Colonic mucosa (tissue), 4 donors: ENCODE results near the gene HAO1. TPM values are rescaled to one million over a fixed set of nuclear protein-coding genes. Genes with fewer than 3 reads are reported as not detected.

ENCODE experiments used
- DNase-seq: peaks from one replicate; pipeline ENCODE4 v3.0.0-alpha.2; 2020
- H3K27ac ChIP-seq: fragments of 200-600 bp; one replicate; pipeline ENCODE4 v1.8.0; 2021
- H3K27me3 ChIP-seq: fragments of 200-600 bp; one replicate; pipeline ENCODE4 v1.8.0; 2021
- H3K36me3 ChIP-seq: fragments of 200-600 bp; one replicate; pipeline ENCODE4 v1.8.0; 2021
- H3K4me1 ChIP-seq: fragments of 200-600 bp; one replicate; pipeline ENCODE4 v1.8.0; 2021; ENCODE audit warnings: mild to moderate bottlenecking
- H3K4me3 ChIP-seq: fragments of 200-600 bp; one replicate; pipeline ENCODE4 v1.8.0; 2021
- H3K9ac ChIP-seq, 2 donors: one replicate each; pipeline ENCODE4 v1.7.0; 2013; ENCODE audit warnings: control low read depth in 2 of 2, low read depth in 2 of 2, low read length in 2 of 2
- H3K9me3 ChIP-seq: fragments of 200-600 bp; one replicate; pipeline ENCODE4 v1.8.0; 2021
- CTCF ChIP-seq: fragments of 200-600 bp; IDR thresholded peaks from one replicate; pipeline ENCODE4 v1.8.0; 2022; ENCODE audit warnings: antibody characterized with exemption, mild to moderate bottlenecking
- intact Hi-C: fragments of 100-400 bp; cut with DNase I; formaldehyde crosslinking; loops from one replicate; pipeline ENCODE4 v1.14.1; 2022
- total RNA-seq, 2 donors: library from RNA; stranded (reverse); fragmentation: NEBNext Ultra II Directional in 1 of 2; extraction: Animal tissue kit (Norgen Biotek cat#: 25700) in 1 of 2; gene quantifications; one replicate each; pipeline ENCODE4 v1.2.1, GENCODE V29; 2021
- donor health status: healthy.
- donor health status: DM: no; HTN: no; CAD: no.
- donor health status: DM: no; HTN: no; CAD: no.

Gene HAO1
- total RNA-seq, 2 donors from 2014 or later = not detected

- H3K9ac ChIP-seq = no peak overlapping the region
- intact Hi-C loops = no loop called here
- no peaks in the 10 kb centered on the region for H3K36me3 ChIP-seq
- TF ChIP-seq CTCF = no peak
- H3K27me3 ChIP-seq = no peaks in the 10 kb centered on the region
- H3K9me3 ChIP-seq = no peaks in the 10 kb centered on the region
- no peak for DNase-seq
- H3K4me3 ChIP-seq = no peak overlapping the region
- H3K4me1 ChIP-seq = no peaks in the 10 kb centered on the region
- H3K27ac ChIP-seq = no peak overlapping the region
Observed at GRCh38 chr20:7883309-7883708, 56.9 kb downstream of the HAO1 start.

GRCh38 chr20:7882076-7882475 is 58.2 kb downstream of the HAO1 start:
- no peaks in the 10 kb centered on the region for H3K9me3 ChIP-seq
- H3K9ac ChIP-seq = no peak overlapping the region
- no peaks in the 10 kb centered on the region for H3K27me3 ChIP-seq
- intact Hi-C loops = no loop called here
- H3K4me3 ChIP-seq = no peak overlapping the region
- TF ChIP-seq CTCF = no peak
- no peaks in the 10 kb centered on the region for H3K4me1 ChIP-seq
- no peak for DNase-seq
- no peak overlapping the region for H3K27ac ChIP-seq
- H3K36me3 ChIP-seq = no peaks in the 10 kb centered on the region

GRCh38 chr20:7881551-7881950 is 58.7 kb downstream of the HAO1 start:
- Histone ChIP-seq H3K9me3 (no peaks in the 10 kb centered on the region), H3K9ac (no peak overlapping the region), H3K27ac (no peak overlapping the region), H3K4me3 (no peak overlapping the region), H3K36me3 (no peaks in the 10 kb centered on the region), H3K4me1 (no peaks in the 10 kb centered on the region), H3K27me3 (no peaks in the 10 kb centered on the region)
- DNase-seq = no peak
- intact Hi-C loops = no loop called here
- no peak for TF ChIP-seq CTCF

GRCh38 chr20:7879883-7880282 is 60.4 kb downstream of the HAO1 start:
- Histone ChIP-seq H3K27ac (no peak overlapping the region), H3K4me1 (no peaks in the 10 kb centered on the region), H3K4me3 (no peak overlapping the region), H3K9ac (no peak overlapping the region), H3K9me3 (no peaks in the 10 kb centered on the region), H3K27me3 (no peaks in the 10 kb centered on the region), H3K36me3 (no peaks in the 10 kb centered on the region)
- no peak for TF ChIP-seq CTCF
- intact Hi-C loops = no loop called here
- DNase-seq = no peak

- Histone ChIP-seq H3K4me3 (no peak overlapping the region), H3K4me1 (no peaks in the 10 kb centered on the region), H3K9ac (no peak overlapping the region), H3K27ac (no peak overlapping the region), H3K9me3 (no peaks in the 10 kb centered on the region), H3K36me3 (no peaks in the 10 kb centered on the region), H3K27me3 (no peaks in the 10 kb centered on the region)
- no peak for TF ChIP-seq CTCF
- intact Hi-C loops = no loop called here
- DNase-seq = no peak
Observed at GRCh38 chr20:7868108-7868507, 72.2 kb downstream of the HAO1 start.

GRCh38 chr20:7866285-7866684 is 74.0 kb downstream of the HAO1 start:
- H3K36me3 ChIP-seq = no peaks in the 10 kb centered on the region
- no peaks in the 10 kb centered on the region for H3K4me1 ChIP-seq
- intact Hi-C loops = no loop called here
- H3K9ac ChIP-seq = no peak overlapping the region
- no peak for DNase-seq
- H3K27me3 ChIP-seq = no peaks in the 10 kb centered on the region
- H3K9me3 ChIP-seq = no peaks in the 10 kb centered on the region
- H3K27ac ChIP-seq = no peak overlapping the region
- no peak for TF ChIP-seq CTCF
- H3K4me3 ChIP-seq = no peak overlapping the region
